Breast epithelium (tissue), 4 donors: ENCODE data around the gene MKKS. TPM values are rescaled to one million over a fixed set of nuclear protein-coding genes. Genes with fewer than 3 reads are reported as not detected.

ENCODE experiments used
- DNase-seq, 2 donors: peaks; one replicate each; pipeline ENCODE4 v3.0.0-alpha.2; 2019; ENCODE audit warnings: low spot score in 2 of 2
- H3K27ac ChIP-seq, 2 donors: fragments of 200-600 bp; sonication (generic) in 1 of 2; one replicate each; pipeline ENCODE4 v1.5.1; 2016 to 2019; ENCODE audit warnings: mild to moderate bottlenecking in 1 of 2
- H3K27me3 ChIP-seq, 2 donors: fragments of 200-600 bp; sonication (generic) in 1 of 2; one replicate each; pipeline versions ENCODE4 v1.5.1 to v1.6.0; 2017 to 2019; ENCODE audit warnings: control low read depth in 1 of 2, mild to moderate bottlenecking in 1 of 2
- H3K36me3 ChIP-seq: fragments of 200-600 bp; one replicate; pipeline ENCODE4 v1.5.1; 2019
- H3K4me1 ChIP-seq, 2 donors: fragments of 200-600 bp; sonication (generic); one replicate each; pipeline ENCODE4 v1.5.1; 2016 to 2019; ENCODE audit warnings: control low read depth in 1 of 2
- H3K4me3 ChIP-seq, 3 donors: fragments of 200-600 bp; sonication (generic); 1 replicate in 2 of 3; 2 replicates in 1 of 3; pipeline ENCODE4 v1.5.1; 2016 to 2019; ENCODE audit warnings: mild to moderate bottlenecking in 3 of 3, moderate library complexity in 2 of 3
- H3K9me3 ChIP-seq, 2 donors: fragments of 200-600 bp; sonication (generic) in 1 of 2; one replicate each; pipeline ENCODE4 v1.5.1; 2016 to 2019; ENCODE audit warnings: control low read depth in 1 of 2
- POLR2A ChIP-seq: fragments of 450-650 bp; IDR thresholded peaks from one replicate; pipeline ENCODE4 v1.6.1; 2016; ENCODE audit warnings: antibody characterized with exemption, mild to moderate bottlenecking, moderate library complexity
- POLR2AphosphoS5 ChIP-seq, 3 donors: sonication (generic); formaldehyde crosslinking; IDR thresholded peaks; one replicate each; pipeline ENCODE4 v1.6.1; 2017; ENCODE audit warnings: antibody characterized with exemption in 3 of 3
- intact Hi-C: fragments of 100-400 bp; cut with DNase I; formaldehyde crosslinking; loops from one replicate; pipeline ENCODE4 v1.15.1; 2023; ENCODE audit warnings: low total_unique reads
- total RNA-seq, 3 donors: library from RNA; depleted of rRNA; stranded (reverse); fragments of >200 nt; gene quantifications; one replicate each; pipeline ENCODE4 v1.1.0, GENCODE V29; 2016
- TF ChIP-seq, protein P1 (sequence below), 3 donors: fragments of 450-650 bp; IDR thresholded peaks; one replicate each; pipeline ENCODE4 v1.5.1; 2016 to 2017; ENCODE audit warnings: antibody characterized with exemption in 3 of 3, mild to moderate bottlenecking in 3 of 3, moderate library complexity in 3 of 3

The MKKS gene
- total RNA-seq, 3 donors from 2014 or later = 12.8 to 14.9 (median 14.7) TPM

DNA sequence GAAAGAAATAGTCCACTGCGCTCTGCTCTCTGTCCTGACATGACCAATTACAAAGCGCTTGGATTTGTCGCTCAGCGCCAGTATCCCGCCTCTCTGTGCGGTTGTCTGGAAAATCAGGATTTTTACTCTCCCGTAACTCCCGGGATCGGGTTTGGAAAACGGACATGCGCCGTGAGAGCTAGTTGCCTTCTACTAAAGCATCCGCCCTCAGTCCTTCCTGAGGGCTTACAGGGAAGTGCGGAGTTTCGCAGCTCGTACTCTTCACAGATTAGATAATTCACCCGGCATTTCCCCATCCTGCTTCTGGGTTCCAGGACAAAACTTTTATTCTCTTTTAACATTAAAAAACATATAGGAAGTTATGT lies 427 bp upstream of the MKKS start:
- H3K4me3 ChIP-seq = peak overlapping the region; percentile 85 to 93 (median 90)
- peak overlapping the region; percentile 90 to 91 for H3K27ac ChIP-seq
- H3K36me3 ChIP-seq = no peaks in the 10 kb centered on the region
- intact Hi-C loops = no loop called here
- peak; percentile 92 to 94 for DNase-seq
- no peaks in the 10 kb centered on the region for H3K9me3 ChIP-seq
- peak; percentile 73 to 96 (median 89) for TF ChIP-seq POLR2AphosphoS5 (IDR thresholded peaks at IDR 0.05)
- peak; percentile 94 for TF ChIP-seq POLR2A
- TF ChIP-seq, protein P1, sequence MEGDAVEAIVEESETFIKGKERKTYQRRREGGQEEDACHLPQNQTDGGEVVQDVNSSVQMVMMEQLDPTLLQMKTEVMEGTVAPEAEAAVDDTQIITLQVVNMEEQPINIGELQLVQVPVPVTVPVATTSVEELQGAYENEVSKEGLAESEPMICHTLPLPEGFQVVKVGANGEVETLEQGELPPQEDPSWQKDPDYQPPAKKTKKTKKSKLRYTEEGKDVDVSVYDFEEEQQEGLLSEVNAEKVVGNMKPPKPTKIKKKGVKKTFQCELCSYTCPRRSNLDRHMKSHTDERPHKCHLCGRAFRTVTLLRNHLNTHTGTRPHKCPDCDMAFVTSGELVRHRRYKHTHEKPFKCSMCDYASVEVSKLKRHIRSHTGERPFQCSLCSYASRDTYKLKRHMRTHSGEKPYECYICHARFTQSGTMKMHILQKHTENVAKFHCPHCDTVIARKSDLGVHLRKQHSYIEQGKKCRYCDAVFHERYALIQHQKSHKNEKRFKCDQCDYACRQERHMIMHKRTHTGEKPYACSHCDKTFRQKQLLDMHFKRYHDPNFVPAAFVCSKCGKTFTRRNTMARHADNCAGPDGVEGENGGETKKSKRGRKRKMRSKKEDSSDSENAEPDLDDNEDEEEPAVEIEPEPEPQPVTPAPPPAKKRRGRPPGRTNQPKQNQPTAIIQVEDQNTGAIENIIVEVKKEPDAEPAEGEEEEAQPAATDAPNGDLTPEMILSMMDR (IDR thresholded peaks at IDR 0.05) = peak in 1 of 3 donors; percentile 8
- peaks cover 0 to 4% of the 10 kb centered on the region in 2 donors for H3K4me1 ChIP-seq
- H3K27me3 ChIP-seq = no peaks in the 10 kb centered on the region

DNA sequence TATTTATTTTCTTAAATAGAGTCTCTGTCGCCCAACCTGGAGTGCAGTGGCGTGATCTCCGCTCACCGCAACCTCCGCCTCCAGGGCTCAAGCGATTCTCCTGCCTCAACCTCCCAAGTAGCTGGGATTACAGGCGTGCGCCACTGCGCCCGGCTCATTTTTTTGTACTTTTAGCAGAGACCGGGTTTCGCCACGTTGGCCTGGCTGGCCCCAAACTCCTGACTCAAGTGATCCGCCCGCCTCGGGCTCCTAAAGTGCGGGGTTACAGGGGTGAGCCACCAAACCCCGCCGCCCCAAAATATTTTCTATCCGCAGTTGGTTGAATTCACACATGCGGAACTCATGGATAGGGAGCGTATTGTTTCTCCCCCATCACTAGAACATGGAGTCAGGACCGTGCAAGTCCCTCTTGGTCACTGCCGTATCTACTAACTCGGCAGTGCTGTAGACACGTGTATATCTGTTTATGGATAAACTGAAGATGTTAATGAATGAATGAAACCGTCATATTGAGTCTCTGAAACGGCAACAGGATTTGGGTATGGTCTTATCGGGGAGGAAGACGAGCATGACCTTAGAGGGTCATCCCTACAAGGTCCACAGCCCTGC lies 904 bp downstream of the MKKS start:
- DNase-seq = no peak
- Histone ChIP-seq H3K27ac (peak overlapping the region; percentile 90 to 91), H3K36me3 (no peaks in the 10 kb centered on the region), H3K4me3 (peak overlapping the region; percentile 85 to 93 (median 90)), H3K9me3 (no peaks in the 10 kb centered on the region), H3K27me3 (no peaks in the 10 kb centered on the region), H3K4me1 (peaks cover 0 to 4% of the 10 kb centered on the region in 2 donors)
- intact Hi-C loops = no loop called here
- TF ChIP-seq, protein P1 (IDR thresholded peaks at IDR 0.05) = no peak
- TF ChIP-seq POLR2AphosphoS5 (IDR thresholded peaks at IDR 0.05) (no peak), POLR2A (no peak)

DNA sequence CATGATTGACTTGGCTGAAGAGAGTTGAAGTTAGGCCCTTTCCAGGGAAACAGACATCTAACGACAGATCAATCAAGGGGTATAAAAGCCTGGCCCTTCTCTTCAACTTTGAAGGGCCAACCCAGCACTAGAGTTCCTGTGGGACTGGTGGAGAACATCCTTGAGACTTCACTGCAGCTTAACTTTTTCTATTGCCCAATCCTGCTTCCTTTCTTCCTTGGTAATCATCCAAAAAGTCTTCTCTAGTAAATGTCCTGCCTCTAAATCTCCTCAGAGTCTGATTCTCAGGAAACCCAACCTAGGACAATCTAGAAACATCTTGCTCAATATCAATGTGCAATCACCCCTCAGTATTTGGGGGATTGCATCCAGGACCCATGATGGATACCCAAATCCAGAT lies 1.9 kb downstream of the MKKS start:
- Histone ChIP-seq H3K36me3 (no peaks in the 10 kb centered on the region), H3K27ac (no peak overlapping the region), H3K4me3 (no peak overlapping the region), H3K4me1 (peaks cover 0 to 4% of the 10 kb centered on the region in 2 donors), H3K27me3 (no peaks in the 10 kb centered on the region), H3K9me3 (no peaks in the 10 kb centered on the region)
- TF ChIP-seq, protein P1 (IDR thresholded peaks at IDR 0.05) = no peak
- intact Hi-C loops = no loop called here
- no peak for DNase-seq

DNA sequence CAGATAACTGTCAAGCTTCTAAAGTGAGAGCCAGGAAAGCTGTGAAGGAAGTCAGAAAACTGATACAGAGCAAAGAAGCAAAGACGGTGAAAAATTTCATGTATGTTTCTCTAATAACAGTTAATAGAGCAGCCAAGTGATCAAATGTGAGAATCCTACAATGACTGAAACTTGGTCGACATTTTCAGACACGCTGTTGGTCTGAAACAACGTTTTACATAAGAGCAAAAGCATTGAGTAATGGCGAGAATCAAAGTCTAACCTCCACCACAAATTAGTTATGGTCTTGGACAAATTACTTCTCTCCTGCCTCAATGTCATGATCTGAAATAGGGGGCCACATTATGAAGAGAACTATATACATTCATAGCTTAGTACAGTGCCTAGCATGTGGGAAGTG lies 3.3 kb downstream of the MKKS start:
- Histone ChIP-seq H3K9me3 (no peaks in the 10 kb centered on the region), H3K27me3 (no peaks in the 10 kb centered on the region), H3K27ac (no peak overlapping the region), H3K4me1 (peaks cover 0 to 4% of the 10 kb centered on the region in 2 donors), H3K36me3 (no peaks in the 10 kb centered on the region), H3K4me3 (no peak overlapping the region)
- TF ChIP-seq, protein P1 (IDR thresholded peaks at IDR 0.05) = no peak
- TF ChIP-seq POLR2A (no peak), POLR2AphosphoS5 (IDR thresholded peaks at IDR 0.05) (no peak)
- intact Hi-C loops = no loop called here
- DNase-seq = no peak

DNA sequence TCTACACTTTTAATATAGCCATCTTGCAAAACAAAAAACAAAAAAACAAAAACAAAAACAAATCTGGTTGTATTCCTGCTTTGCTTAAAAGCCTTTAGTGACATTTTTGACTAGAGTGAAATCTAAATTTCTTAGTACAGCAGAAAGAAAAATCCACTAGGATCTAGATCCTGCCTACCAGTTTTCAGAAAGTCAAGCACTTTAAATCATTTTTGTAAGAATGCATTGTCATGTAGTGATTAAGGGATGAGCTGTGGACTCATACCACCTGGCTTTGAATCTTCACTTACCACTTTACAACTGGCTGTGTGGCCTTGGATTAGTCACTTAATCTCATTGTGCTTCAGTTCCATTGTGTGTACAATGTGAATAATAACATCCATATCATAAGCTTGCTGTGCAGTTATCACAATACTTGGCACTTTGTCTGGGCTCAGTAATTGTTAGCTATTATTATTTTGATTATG lies 4.0 kb downstream of the MKKS start:
- H3K36me3 ChIP-seq = no peaks in the 10 kb centered on the region
- H3K4me3 ChIP-seq = no peak overlapping the region
- H3K27ac ChIP-seq = no peak overlapping the region
- H3K4me1 ChIP-seq = peaks cover 0 to 4% of the 10 kb centered on the region in 2 donors
- DNase-seq = no peak
- no peaks in the 10 kb centered on the region for H3K9me3 ChIP-seq
- TF ChIP-seq POLR2AphosphoS5 (IDR thresholded peaks at IDR 0.05) (no peak), POLR2A (no peak)
- TF ChIP-seq, protein P1 (IDR thresholded peaks at IDR 0.05) = no peak
- intact Hi-C loops = loop anchor here (5.0 kb wide), 1 partner anchor 813 kb away; no protein-coding TSS in a partner anchor
- no peaks in the 10 kb centered on the region for H3K27me3 ChIP-seq
